ENCODE data around the gene NRG2. TPM values are rescaled to one million over a fixed set of nuclear protein-coding genes. Genes with fewer than 3 reads are reported as not detected.

NRG2 gene
- total RNA-seq, 1 donor from 2014 or later = 12.8 TPM

DNA sequence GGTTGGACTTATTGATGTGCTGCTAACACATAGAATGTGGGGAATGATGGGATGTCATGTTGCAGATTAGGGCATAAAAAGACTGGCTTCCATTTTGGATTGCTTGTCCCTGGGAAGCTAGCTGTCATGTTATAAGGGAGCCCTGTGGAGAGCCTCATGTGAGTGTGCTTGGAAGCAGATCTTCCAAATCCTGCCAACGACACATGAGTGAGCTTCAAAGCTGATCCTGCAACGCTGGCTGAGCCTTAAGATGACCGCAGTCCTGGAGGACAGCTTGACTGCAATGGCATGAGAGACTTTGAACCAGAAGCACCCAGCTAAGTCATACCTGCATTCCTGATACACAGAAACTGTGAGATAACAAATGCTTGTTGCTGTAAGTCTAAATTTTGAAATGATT is 63.6 kb downstream of the NRG2 start:
- Histone ChIP-seq H3K27me3 (no peaks in the 10 kb centered on the region), H3K9me3 (no peaks in the 10 kb centered on the region), H3K27ac (no peak overlapping the region), H3K36me3 (no peaks in the 10 kb centered on the region), H3K4me1 (no peaks in the 10 kb centered on the region), H3K4me3 (no peak overlapping the region)
- intact Hi-C loops (cut with DNase I) = no loop called here
- TF ChIP-seq, protein P1, sequence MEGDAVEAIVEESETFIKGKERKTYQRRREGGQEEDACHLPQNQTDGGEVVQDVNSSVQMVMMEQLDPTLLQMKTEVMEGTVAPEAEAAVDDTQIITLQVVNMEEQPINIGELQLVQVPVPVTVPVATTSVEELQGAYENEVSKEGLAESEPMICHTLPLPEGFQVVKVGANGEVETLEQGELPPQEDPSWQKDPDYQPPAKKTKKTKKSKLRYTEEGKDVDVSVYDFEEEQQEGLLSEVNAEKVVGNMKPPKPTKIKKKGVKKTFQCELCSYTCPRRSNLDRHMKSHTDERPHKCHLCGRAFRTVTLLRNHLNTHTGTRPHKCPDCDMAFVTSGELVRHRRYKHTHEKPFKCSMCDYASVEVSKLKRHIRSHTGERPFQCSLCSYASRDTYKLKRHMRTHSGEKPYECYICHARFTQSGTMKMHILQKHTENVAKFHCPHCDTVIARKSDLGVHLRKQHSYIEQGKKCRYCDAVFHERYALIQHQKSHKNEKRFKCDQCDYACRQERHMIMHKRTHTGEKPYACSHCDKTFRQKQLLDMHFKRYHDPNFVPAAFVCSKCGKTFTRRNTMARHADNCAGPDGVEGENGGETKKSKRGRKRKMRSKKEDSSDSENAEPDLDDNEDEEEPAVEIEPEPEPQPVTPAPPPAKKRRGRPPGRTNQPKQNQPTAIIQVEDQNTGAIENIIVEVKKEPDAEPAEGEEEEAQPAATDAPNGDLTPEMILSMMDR (IDR thresholded peaks at IDR 0.05) = no peak
- no peak for DNase-seq (ENCODE audit: low spot score in 2 of 2)

DNA sequence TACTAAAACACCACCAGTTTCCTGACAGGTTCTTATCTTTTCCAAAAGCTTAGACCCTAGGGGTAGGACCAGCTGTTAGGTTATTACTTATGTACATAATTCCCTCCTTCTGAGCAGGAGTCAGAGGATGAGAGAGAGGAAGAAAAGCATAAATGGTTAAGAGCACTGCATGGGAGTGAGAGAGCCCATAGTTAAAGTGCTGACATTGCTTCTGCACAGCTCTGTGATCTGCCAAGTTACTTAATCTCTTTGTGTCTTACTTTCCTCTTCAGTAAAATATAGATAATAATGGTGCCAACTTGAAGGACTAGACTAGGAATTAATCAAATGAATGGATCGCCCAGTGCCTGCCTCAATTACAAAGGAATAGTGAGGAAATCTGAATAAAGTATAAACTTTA is 66.4 kb downstream of the NRG2 start:
- H3K36me3 ChIP-seq = no peaks in the 10 kb centered on the region
- no peaks in the 10 kb centered on the region for H3K4me1 ChIP-seq
- no peak for DNase-seq (ENCODE audit: low spot score in 2 of 2)
- intact Hi-C loops (cut with DNase I) = no loop called here
- no peaks in the 10 kb centered on the region for H3K27me3 ChIP-seq
- TF ChIP-seq, protein P1 (IDR thresholded peaks at IDR 0.05) = no peak
- H3K4me3 ChIP-seq = no peak overlapping the region
- H3K27ac ChIP-seq = no peak overlapping the region
- no peaks in the 10 kb centered on the region for H3K9me3 ChIP-seq

DNA sequence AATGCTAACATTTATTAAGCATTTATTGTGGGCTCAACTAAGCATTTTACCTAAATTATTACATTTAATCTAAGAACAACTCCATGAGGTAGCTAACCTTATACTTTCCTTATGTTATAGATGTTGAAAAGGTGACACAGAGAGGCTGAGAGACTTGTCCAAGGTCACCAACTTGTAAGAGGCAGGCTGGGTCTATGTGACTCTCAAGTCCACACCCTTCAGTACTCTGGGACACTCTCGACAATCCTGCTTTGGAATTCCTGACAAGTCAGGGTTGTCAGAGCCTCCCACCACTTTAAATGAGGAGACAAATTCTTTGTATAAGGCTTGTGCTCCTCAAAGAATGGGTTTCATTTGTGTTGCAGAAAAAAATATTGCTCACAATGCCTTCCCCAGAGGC is 67.2 kb downstream of the NRG2 start:
- no peak for DNase-seq (ENCODE audit: low spot score in 2 of 2)
- Histone ChIP-seq H3K36me3 (no peaks in the 10 kb centered on the region), H3K27ac (no peak overlapping the region), H3K4me3 (no peak overlapping the region), H3K27me3 (no peaks in the 10 kb centered on the region), H3K4me1 (no peaks in the 10 kb centered on the region), H3K9me3 (no peaks in the 10 kb centered on the region)
- intact Hi-C loops (cut with DNase I) = no loop called here
- TF ChIP-seq, protein P1 (IDR thresholded peaks at IDR 0.05) = no peak

DNA sequence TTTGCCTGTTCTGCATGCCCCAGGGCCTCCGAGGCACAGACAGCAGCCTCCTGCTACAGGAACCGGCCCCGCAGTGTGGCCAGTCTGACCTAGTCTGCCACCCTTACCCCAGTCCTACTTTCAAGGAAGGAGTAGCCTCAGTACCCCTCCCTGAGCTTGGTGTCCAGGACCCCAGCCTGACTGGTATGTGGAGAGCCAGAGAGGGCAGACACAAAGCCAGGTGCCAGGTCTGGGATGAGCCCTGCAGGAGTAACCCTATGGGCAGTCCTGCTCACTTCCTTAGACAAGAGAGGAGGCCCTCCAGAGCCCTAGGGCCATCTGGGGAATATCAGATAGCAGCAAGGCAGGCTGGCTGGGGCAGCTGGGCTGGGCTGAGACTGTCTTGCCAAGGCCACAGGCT is 67.8 kb downstream of the NRG2 start:
- Histone ChIP-seq H3K4me3 (no peak overlapping the region), H3K27me3 (no peaks in the 10 kb centered on the region), H3K36me3 (no peaks in the 10 kb centered on the region), H3K27ac (no peak overlapping the region), H3K4me1 (no peaks in the 10 kb centered on the region), H3K9me3 (no peaks in the 10 kb centered on the region)
- intact Hi-C loops (cut with DNase I) = no loop called here
- no peak for DNase-seq (ENCODE audit: low spot score in 2 of 2)
- TF ChIP-seq, protein P1 (IDR thresholded peaks at IDR 0.05) = no peak

DNA sequence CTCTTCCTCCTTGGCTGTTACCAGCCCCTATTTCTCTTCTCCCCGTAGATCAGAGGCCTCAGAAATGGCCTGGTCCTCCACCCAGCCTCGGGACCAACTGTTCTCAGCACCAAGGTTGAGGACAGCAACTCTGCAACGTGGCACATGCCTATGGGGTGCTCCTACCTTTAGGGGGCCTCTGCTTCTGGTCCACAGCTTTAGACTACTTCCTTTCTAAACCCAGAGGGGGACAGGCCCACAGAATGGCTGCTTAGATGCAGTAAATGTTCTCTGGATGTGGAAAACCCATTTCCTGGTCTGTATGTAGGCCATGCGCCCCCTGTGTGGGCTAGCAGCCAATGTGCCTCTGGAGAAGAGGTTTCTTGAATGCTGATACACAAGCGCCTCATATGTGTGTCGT is 68.4 kb downstream of the NRG2 start:
- intact Hi-C loops (cut with DNase I) = no loop called here
- Histone ChIP-seq H3K4me1 (no peaks in the 10 kb centered on the region), H3K9me3 (no peaks in the 10 kb centered on the region), H3K4me3 (no peak overlapping the region), H3K36me3 (no peaks in the 10 kb centered on the region), H3K27me3 (no peaks in the 10 kb centered on the region), H3K27ac (no peak overlapping the region)
- TF ChIP-seq, protein P1 (IDR thresholded peaks at IDR 0.05) = no peak
- DNase-seq (ENCODE audit: low spot score in 2 of 2) = no peak

DNA sequence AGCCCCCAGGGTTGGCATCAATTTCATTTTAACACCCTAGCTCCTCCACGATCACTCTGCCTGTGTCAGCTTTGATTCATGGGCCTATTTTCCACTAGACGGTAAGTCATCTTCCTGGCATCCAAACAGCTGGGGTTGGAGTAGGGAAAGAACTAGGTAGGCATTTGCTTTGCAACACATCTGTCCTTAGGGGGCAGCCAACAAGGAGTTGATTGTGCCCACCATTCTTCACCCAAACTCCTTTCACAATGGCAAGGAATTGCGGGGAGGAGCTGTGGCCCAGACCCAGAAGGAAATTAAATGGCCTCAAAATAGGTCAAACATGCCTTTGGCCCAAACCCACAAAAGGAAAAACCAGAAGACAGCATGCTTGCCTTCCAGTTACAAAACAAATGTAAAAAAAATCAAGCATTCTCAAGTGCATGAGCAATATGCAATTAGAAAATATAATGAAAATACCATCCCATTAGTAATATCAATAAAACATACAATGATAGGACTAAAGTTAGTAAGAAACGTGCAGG is 71.8 kb downstream of the NRG2 start:
- TF ChIP-seq, protein P1 (IDR thresholded peaks at IDR 0.05) = no peak
- no peak for DNase-seq (ENCODE audit: low spot score in 2 of 2)
- Histone ChIP-seq H3K27ac (no peak overlapping the region), H3K36me3 (no peaks in the 10 kb centered on the region), H3K27me3 (no peaks in the 10 kb centered on the region), H3K4me1 (peaks cover 0 to 7% of the 10 kb centered on the region in 2 donors), H3K9me3 (no peaks in the 10 kb centered on the region), H3K4me3 (no peak overlapping the region)
- intact Hi-C loops (cut with DNase I) = no loop called here

Measured in ascending aorta (tissue), 2 donors.